Activated CD8-positive, alpha-beta T cell treated with anti-CD3 and anti-CD28 coated beads for 36 hours (primary cell): Measurements from ENCODE around the gene TTN. TPM values are rescaled to one million over a fixed set of nuclear protein-coding genes. Genes with fewer than 3 reads are reported as not detected.

ENCODE experiments used
- ATAC-seq: fragments of 200-7000 bp; cut with Tn5 transposase; one replicate; pipeline ENCODE4 v1.10.0; 2021; ENCODE audit warnings: mild to moderate bottlenecking, moderate library complexity
- CTCF ChIA-PET: fragments of 350-600 bp; sonication (Branson Sonifier 250); formaldehyde crosslinking; loops from one replicate; lab custom pipeline; 2021; ENCODE audit warnings: antibody characterized with exemption; lab: Charles Lee
- POLR2A ChIA-PET: fragments of 350-600 bp; sonication (Branson Sonifier 250); formaldehyde crosslinking; loops from one replicate; lab custom pipeline; 2021; ENCODE audit warnings: antibody characterized with exemption; lab: Charles Lee
- DNase-seq: peaks from one replicate; pipeline ENCODE4 v3.0.0-alpha.2; 2020
- H3K27ac Mint-ChIP-seq: one replicate; pipeline ENCODE4 v1.8.0; 2021; ENCODE audit warnings: mild to moderate bottlenecking, mixed read lengths
- H3K27me3 Mint-ChIP-seq: one replicate; pipeline ENCODE4 v1.8.0; 2021; ENCODE audit warnings: mixed read lengths
- H3K36me3 Mint-ChIP-seq: one replicate; pipeline ENCODE4 v1.8.0; 2021; ENCODE audit warnings: low read depth, mixed read lengths
- H3K4me1 Mint-ChIP-seq: one replicate; pipeline ENCODE4 v1.8.0; 2021; ENCODE audit warnings: low read depth, mixed read lengths
- H3K4me3 Mint-ChIP-seq: one replicate; pipeline ENCODE4 v1.8.0; 2021; ENCODE audit warnings: mild to moderate bottlenecking, moderate library complexity, mixed read lengths
- H3K9me3 Mint-ChIP-seq: one replicate; pipeline ENCODE4 v1.8.0; 2021; ENCODE audit warnings: mixed read lengths
- CTCF ChIP-seq: fragments of 200-600 bp; IDR thresholded peaks from one replicate; pipeline ENCODE4 v1.8.0; 2022; ENCODE audit warnings: antibody characterized with exemption, mild to moderate bottlenecking
- intact Hi-C: fragments of 100-400 bp; cut with micrococcal nuclease; formaldehyde crosslinking; loops from one replicate; pipeline ENCODE4 v1.10.0; 2022
- total RNA-seq, 2 experiments: library from RNA; stranded (reverse); gene quantifications; one replicate each; pipeline ENCODE4 v1.2.3, GENCODE V29; 2021

TTN gene
- total RNA-seq, 2 experiments from 2014 or later: 2.8 to 4.3 TPM

DNA sequence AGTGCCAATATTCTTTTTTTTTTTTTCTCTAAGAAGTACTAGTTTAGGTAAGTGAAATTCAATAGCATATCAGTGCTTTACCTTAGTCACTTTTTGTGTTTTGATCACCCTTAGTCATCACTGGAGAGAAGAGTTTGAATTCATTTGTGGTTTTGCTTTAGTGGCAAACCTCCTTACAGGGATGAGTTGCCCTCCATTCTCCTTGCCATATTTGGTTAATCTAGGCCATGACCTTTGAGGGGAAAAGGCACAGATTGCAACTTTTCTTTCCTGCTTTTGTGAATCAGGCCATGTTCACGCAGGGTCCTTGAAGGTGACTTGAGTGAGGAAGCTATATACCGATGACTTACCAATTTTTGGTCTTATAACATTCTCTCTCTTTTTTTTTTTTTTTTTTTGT lies 292.6 kb downstream of the TTN start:
- CTCF ChIA-PET: no interaction called here
- intact Hi-C loops: no loop called here
- H3K36me3 Mint-ChIP-seq: peaks cover 14% of the 10 kb centered on the region
- H3K4me3 Mint-ChIP-seq: peak overlapping the region; percentile 21
- H3K27ac Mint-ChIP-seq: peak overlapping the region; percentile 81
- peaks cover 21% of the 10 kb centered on the region for H3K4me1 Mint-ChIP-seq
- no peaks in the 10 kb centered on the region for H3K27me3 Mint-ChIP-seq
- ATAC-seq (peak; percentile 96), DNase-seq (peak; percentile 67)
- POLR2A ChIA-PET: no interaction called here
- TF ChIP-seq CTCF: no peak
- H3K9me3 Mint-ChIP-seq: no peaks in the 10 kb centered on the region

DNA sequence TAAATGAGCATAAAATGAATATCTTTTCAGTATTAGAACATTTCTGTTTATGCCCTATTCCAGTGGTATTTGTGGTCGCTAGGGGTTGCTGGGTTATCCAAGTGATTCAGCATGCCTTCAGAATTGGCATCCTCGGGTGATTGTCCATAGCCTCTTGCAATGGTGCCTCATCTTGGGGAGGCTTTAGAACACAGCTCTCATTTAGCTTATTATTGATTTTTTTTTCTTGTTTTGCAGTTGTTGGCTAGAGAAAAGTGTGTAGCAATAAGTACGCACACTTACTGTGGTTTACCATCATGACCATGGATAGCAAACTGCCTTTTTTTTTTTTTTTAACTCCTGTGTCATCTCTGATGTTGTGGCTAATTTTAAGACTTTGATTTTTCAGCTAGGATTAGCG lies 293.3 kb downstream of the TTN start:
- H3K9me3 Mint-ChIP-seq: no peaks in the 10 kb centered on the region
- H3K4me3 Mint-ChIP-seq: no peak overlapping the region
- H3K27ac Mint-ChIP-seq: no peak overlapping the region
- peaks cover 14% of the 10 kb centered on the region for H3K36me3 Mint-ChIP-seq
- DNase-seq (no peak), ATAC-seq (no peak)
- ChIA-PET CTCF (interaction anchor here (0.7 kb wide), 1 partner anchor 100 kb away, joined by 3 read pairs; no protein-coding TSS in a partner anchor), POLR2A (interaction anchor here (1.0 kb wide), 1 partner anchor 9 kb away, joined by 4 read pairs; no protein-coding TSS in a partner anchor)
- intact Hi-C loops: no loop called here
- peaks cover 21% of the 10 kb centered on the region for H3K4me1 Mint-ChIP-seq
- TF ChIP-seq CTCF: no peak
- H3K27me3 Mint-ChIP-seq: no peaks in the 10 kb centered on the region

GRCh38 chr2:178512484-178512883 lies 294.7 kb downstream of the TTN start:
- CTCF ChIA-PET: no interaction called here
- Mint-ChIP-seq H3K36me3 (peaks cover 15% of the 10 kb centered on the region), H3K27ac (no peak overlapping the region), H3K9me3 (no peaks in the 10 kb centered on the region), H3K4me1 (peaks cover 30% of the 10 kb centered on the region), H3K4me3 (no peak overlapping the region), H3K27me3 (no peaks in the 10 kb centered on the region)
- POLR2A ChIA-PET: no interaction called here
- intact Hi-C loops: no loop called here
- TF ChIP-seq CTCF: no peak
- no peak for DNase-seq
- ATAC-seq: no peak

GRCh38 chr2:178510384-178510783 lies 296.8 kb downstream of the TTN start:
- Mint-ChIP-seq H3K4me3 (no peak overlapping the region), H3K27me3 (no peaks in the 10 kb centered on the region), H3K27ac (no peak overlapping the region), H3K4me1 (peaks cover 36% of the 10 kb centered on the region), H3K36me3 (peaks cover 15% of the 10 kb centered on the region), H3K9me3 (no peaks in the 10 kb centered on the region)
- no peak for TF ChIP-seq CTCF
- ATAC-seq (no peak), DNase-seq (no peak)
- ChIA-PET POLR2A (interaction anchor here (0.7 to 0.8 kb wide), 2 partner anchors 11 to 13 kb away, joined by 3 to 5 read pairs; no protein-coding TSS in a partner anchor), CTCF (no interaction called here)
- intact Hi-C loops: no loop called here

- no peak for DNase-seq
- ChIA-PET CTCF (interaction anchor here (1.0 kb wide), 2 partner anchors 14 to 19 kb away, joined by 3 to 5 read pairs; no protein-coding TSS in a partner anchor), POLR2A (interaction anchor here (0.7 kb wide), 1 partner anchor 1569 kb away, joined by 3 read pairs; no protein-coding TSS in a partner anchor)
- Mint-ChIP-seq H3K4me3 (no peak overlapping the region), H3K36me3 (peaks cover 20% of the 10 kb centered on the region), H3K27me3 (no peaks in the 10 kb centered on the region), H3K4me1 (peaks cover 21% of the 10 kb centered on the region), H3K27ac (no peak overlapping the region), H3K9me3 (no peaks in the 10 kb centered on the region)
- intact Hi-C loops: no loop called here
- ATAC-seq: no peak
- TF ChIP-seq CTCF: no peak
These were observed 298.6 kb downstream of the TTN start for GRCh38 chr2:178508646-178509045.
